CD4-positive, alpha-beta T cell treated with Interleukin-6 for 4 hours (primary cell): Measurements from ENCODE around the gene CENPT.

Experiments
- DNase-seq: peaks from one replicate; pipeline ENCODE4 v3.0.0-alpha.2; 2020; ENCODE audit warnings: mixed read lengths

The CENPT gene

GRCh38 chr16:67805718-67806427, 41.6 kb downstream of the CENPT start:
- no peak for DNase-seq

- DNase-seq = no peak
Measured at GRCh38 chr16:67804853-67805542, 42.5 kb downstream of the CENPT start.

DNA sequence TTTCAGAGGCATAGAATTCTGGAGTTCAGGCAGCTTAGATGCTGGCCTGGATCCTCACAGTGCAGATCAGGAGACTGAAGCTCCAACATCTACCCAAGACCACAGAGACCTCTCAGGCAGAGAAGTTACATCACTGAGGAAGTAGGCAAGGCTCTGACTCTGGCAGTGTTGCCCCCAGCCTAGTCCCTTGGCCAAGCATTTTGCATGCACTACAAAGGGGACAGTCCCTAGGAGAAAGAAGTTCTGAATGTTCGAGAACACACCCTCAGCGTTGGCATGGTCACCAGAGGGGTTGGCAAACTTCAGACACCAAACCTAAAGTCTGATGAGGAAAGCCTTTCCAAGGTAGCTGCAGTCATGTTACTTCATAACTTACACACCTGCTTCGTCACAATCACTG, 43.6 kb downstream of the CENPT start:
- no peak for DNase-seq

DNA sequence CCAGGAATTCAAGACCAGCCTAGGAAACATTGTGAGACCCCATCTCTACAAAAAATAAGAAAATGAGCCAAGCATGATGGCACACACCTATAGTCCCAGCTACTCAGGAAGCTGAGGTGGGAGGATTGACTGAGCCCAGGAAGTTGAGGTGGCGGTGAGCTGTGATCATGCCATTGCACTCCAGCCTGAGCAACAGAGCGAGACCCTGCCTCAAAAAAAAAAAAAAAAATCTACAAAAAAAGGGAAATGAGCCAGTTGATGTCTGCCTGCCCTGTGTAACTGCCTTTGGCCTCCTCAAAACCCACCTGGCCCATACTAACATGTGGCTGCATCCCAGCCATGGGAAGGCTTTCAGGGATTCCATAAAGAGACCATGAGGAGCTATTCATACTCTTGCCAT, 45.6 kb downstream of the CENPT start:
- DNase-seq = peak; percentile 69

- DNase-seq = no peak
Measured at GRCh38 chr16:67801241-67801640, 46.3 kb downstream of the CENPT start.

DNA sequence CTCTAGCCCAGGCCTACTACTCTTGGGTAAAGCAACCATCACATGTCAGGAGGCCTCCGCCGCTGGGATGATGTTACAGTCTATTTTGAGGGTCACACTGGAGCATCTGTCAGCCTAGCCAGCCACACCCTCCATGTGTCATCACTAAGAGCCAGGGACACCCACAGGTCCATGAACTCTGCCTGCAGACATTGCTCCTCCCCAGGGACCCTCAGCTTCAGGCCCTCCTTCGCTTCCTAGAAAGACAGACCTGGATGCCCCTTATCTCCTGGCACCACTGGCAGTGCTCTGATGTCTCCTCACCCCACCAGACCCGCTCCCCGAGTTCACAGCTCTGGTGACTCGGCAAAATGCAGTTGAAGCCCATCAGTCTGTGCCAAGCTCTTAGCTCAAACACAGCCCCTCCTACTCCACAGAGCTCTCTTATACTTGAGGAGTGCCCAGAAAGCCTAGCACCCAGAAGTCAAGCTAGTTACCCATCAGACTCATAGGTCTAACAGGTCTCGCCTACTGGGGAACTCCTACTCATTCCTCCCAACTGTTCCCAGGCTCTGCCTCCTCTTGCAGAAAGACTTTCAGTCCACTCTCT, 47.1 kb downstream of the CENPT start:
- no peak for DNase-seq

- DNase-seq = no peak
Measured at GRCh38 chr16:67796099-67796718, 51.3 kb downstream of the CENPT start.

DNA sequence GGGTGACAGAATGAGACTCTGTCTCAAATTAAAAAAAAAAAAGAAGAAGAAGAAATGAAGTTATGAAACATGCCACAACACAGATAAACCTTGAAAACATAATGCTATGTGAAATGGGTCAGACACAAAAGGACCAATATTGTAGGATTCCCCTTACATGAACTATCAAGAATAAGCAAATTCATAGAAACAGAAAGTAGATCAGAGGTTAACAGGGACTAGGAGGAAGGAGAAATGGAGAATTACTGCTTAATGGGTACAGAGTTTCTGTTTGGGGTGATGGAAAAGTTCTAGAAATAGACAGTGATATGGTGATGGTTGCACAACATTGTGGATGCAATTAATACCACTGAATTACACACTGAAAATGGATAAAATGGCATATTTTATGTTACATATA, 57.4 kb downstream of the CENPT start:
- no peak for DNase-seq

DNA sequence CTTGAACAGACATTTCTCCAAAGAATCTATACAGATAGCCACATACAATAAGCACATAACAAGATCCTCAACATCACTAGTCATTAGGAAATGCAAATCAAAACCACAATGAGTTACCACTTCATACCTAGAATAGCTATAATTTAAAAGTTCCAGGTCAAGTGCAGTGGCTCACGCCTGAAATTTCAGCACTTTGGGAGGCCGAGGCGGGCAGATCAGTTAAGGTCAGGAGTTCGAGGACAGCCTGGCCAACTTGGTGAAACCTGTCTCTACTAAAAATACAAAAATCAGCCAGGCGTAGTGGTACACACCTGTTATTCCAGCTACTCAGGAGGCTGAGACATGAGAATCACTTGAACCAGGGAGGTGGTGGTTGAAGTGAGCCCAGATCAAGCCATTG, 61.0 kb downstream of the CENPT start:
- DNase-seq = no peak

DNA sequence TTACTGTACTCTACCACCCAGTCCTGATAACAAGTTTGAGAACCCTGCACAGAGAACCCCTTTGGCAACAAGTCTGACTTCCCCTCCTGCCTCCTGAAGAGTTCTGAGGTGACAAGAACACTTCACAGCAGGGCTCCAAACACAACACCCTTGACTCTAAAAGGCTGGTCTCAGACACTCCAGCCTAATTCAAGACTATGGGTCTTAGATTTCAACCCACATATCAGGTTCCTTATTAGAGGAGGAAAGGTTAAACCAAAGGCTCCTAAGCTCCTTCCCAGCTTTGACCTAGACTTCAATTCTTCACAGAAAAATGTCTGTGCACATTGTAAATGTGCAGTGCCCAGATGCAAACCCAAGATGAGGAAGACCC, 64.2 kb downstream of the CENPT start:
- DNase-seq = no peak

- no peak for DNase-seq
Measured at GRCh38 chr16:67782567-67783352, 64.7 kb downstream of the CENPT start.

GRCh38 chr16:67781565-67781921, 66.0 kb downstream of the CENPT start:
- DNase-seq = peak; percentile 29

- DNase-seq = no peak
Measured at GRCh38 chr16:67780847-67781564, 66.5 kb downstream of the CENPT start.

- DNase-seq = no peak
Measured at GRCh38 chr16:67779256-67780014, 68.1 kb downstream of the CENPT start.
